K562 (cell line): ENCODE results near the gene C10orf71. TPM values are rescaled to one million over a fixed set of nuclear protein-coding genes. Genes with fewer than 3 reads are reported as not detected.

Experiments
- E2F8 ChIP-seq: fragments of 450-650 bp; IDR thresholded peaks from 2 replicates; pipeline ENCODE4 v1.7.1; 2018; ENCODE audit warnings: mild to moderate bottlenecking, low read depth; ENCODE audit not compliant: partially characterized antibody
- POLR2B ChIP-seq: fragments of 450-650 bp; IDR thresholded peaks from 2 replicates; pipeline ENCODE4 v1.6.1; 2018; ENCODE audit warnings: low read depth; ENCODE audit not compliant: partially characterized antibody
- RFX7 ChIP-seq: fragments of 250-450 bp; sonication (Bioruptor Pico); IDR thresholded peaks from 2 replicates; pipeline ENCODE4 v1.5.1; 2021; ENCODE audit warnings: mild to moderate bottlenecking
- RNF219 ChIP-seq: fragments of 250-450 bp; sonication (Bioruptor Pico); IDR thresholded peaks from 2 replicates; pipeline ENCODE4 v1.5.0; 2022; ENCODE audit warnings: mild to moderate bottlenecking
- polyA plus RNA-seq, 8 experiments: library from polyadenylated mRNA; depleted of rRNA in 4 of 8; stranded (reverse) in 5 of 8; unstranded in 3 of 8; fragments of >200 nt; fragmentation: Nextera tagmentation in 2 of 8; fragmentation: Illumina TruSeq in 1 of 8; extraction: Ambion mirVana in 2 of 8; extraction: Trizol in 1 of 8; gene quantifications; 2 replicates each; pipeline versions ENCODE4 v1.2.1 to v1.2.3, GENCODE V29; 2011 to 2014; ENCODE audit warnings: inconsistent platforms in 1 of 8, missing spikeins in 1 of 8
- total RNA-seq, 7 experiments: library from RNA; depleted of rRNA in 6 of 7; stranded (reverse); fragments of >200 nt in 6 of 7; fragmentation: Illumina TruSeq in 2 of 7; extraction: Trizol in 2 of 7; gene quantifications; 2 replicates each; pipeline versions ENCODE4 v1.2.1 to v1.2.3, GENCODE V29; 2011 to 2021; ENCODE audit warnings: low replicate concordance in 1 of 7
- TF ChIP-seq, protein P1 (sequence below), 2 experiments: fragments of 150-350 bp in 1 of 2; IDR thresholded peaks; 2 replicates each; pipeline ENCODE4 v1.6.1; 2012 to 2016; ENCODE audit warnings: low read depth in 2 of 2, low read length in 2 of 2, mild to moderate bottlenecking in 1 of 2, moderate library complexity in 1 of 2

C10orf71 gene
- total and polyA plus RNA-seq, 9 of the 15 experiments (the other 6 are each of a cell fraction or from before 2014, with no cell fraction given) = 0.06 to 4.5 (median 1.3) TPM

GRCh38 chr10:49288341-49289065, 10.5 kb upstream of the C10orf71 start (continued):
- TF ChIP-seq, protein P1, sequence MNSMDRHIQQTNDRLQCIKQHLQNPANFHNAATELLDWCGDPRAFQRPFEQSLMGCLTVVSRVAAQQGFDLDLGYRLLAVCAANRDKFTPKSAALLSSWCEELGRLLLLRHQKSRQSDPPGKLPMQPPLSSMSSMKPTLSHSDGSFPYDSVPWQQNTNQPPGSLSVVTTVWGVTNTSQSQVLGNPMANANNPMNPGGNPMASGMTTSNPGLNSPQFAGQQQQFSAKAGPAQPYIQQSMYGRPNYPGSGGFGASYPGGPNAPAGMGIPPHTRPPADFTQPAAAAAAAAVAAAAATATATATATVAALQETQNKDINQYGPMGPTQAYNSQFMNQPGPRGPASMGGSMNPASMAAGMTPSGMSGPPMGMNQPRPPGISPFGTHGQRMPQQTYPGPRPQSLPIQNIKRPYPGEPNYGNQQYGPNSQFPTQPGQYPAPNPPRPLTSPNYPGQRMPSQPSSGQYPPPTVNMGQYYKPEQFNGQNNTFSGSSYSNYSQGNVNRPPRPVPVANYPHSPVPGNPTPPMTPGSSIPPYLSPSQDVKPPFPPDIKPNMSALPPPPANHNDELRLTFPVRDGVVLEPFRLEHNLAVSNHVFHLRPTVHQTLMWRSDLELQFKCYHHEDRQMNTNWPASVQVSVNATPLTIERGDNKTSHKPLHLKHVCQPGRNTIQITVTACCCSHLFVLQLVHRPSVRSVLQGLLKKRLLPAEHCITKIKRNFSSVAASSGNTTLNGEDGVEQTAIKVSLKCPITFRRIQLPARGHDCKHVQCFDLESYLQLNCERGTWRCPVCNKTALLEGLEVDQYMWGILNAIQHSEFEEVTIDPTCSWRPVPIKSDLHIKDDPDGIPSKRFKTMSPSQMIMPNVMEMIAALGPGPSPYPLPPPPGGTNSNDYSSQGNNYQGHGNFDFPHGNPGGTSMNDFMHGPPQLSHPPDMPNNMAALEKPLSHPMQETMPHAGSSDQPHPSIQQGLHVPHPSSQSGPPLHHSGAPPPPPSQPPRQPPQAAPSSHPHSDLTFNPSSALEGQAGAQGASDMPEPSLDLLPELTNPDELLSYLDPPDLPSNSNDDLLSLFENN (IDR thresholded peaks at IDR 0.05; ENCODE audit: low read depth in 2 of 2, low read length in 2 of 2) = 0 out of 4 replicates have a peak, but pooled peaks of 1 of the 2 experiments have one; percentile 58
- TF ChIP-seq E2F8 = no peak
- no peak for TF ChIP-seq POLR2B
- no peak for TF ChIP-seq RNF219 (CRISPR knock-in tag)
- TF ChIP-seq RFX7 = no peak
